ENCODE measurements around the gene ABHD2. TPM values are rescaled to one million over a fixed set of nuclear protein-coding genes. Genes with fewer than 3 reads are reported as not detected.
"Not testable (repeated sequence)": the region's sequence is repeated elsewhere in the genome, so short reads cannot be mapped to it uniquely, and the experiment has no call there.

The ABHD2 gene
- total and polyA plus RNA-seq, 4 donors = 9.1 to 221 (median 82.5) TPM

DNA sequence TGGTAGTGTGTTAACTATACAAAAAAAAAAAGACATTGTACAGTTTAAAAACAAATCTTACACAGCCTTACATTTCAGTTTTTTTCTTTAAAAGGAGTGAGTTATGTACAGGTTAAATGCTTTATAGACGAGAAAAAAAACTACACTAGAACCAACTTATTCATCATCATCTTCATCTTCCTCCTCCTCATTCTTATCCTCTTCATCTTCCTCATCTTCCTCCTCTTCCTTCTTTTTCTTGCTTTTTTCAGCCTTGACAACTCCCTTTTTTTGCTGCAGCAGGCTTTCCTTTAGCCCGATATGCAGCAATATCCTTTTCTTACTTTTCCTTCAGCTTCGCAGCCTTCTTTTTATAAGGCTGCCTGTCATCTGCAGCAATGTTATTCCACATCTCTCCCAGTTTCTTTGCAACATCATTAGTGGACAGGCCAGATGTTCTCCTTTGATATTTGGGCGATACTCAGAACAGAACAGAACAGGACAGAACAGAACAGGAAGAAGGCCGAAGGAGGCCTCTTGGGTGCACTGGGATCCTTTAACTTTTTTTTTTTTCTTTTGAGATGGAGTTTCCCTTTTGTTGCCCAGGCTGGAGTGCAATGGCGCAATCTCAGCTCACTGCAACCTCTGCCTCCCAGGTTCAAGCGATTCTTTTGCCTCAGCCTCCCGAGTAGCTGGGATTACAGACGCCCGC is 47.3 kb downstream of the ABHD2 start:
- not testable (repeated sequence) for H3K4me3 ChIP-seq (ENCODE audit: low read length in 2 of 2); H3K9me3 ChIP-seq (ENCODE audit: control insufficient read depth, low read length); ATAC-seq (ENCODE audit: low FRiP score); H3K27me3 ChIP-seq (ENCODE audit: control insufficient read depth in 1 of 2, insufficient read depth in 2 of 2, low read length in 1 of 2); DNase-seq; H3K36me3 ChIP-seq (ENCODE audit: control insufficient read depth in 1 of 2, insufficient read depth in 2 of 2, low read length in 1 of 2); H3K27ac ChIP-seq (ENCODE audit: low read depth in 1 of 2, low read length in 2 of 2)
- peaks cover 2 to 11% of the 10 kb centered on the region in 2 donors for H3K4me1 ChIP-seq (ENCODE audit: control insufficient read depth in 1 of 2, insufficient read depth in 2 of 2, low read length in 2 of 2)
- 91 to 94% methylated on average over 10 of the region's 10 CpGs for WGBS, 2 donors
- intact Hi-C loops (cut with DNase I) = loop anchor here (5.0 kb wide), 2 partner anchors 33 to 37 kb away; no protein-coding TSS in a partner anchor

DNA sequence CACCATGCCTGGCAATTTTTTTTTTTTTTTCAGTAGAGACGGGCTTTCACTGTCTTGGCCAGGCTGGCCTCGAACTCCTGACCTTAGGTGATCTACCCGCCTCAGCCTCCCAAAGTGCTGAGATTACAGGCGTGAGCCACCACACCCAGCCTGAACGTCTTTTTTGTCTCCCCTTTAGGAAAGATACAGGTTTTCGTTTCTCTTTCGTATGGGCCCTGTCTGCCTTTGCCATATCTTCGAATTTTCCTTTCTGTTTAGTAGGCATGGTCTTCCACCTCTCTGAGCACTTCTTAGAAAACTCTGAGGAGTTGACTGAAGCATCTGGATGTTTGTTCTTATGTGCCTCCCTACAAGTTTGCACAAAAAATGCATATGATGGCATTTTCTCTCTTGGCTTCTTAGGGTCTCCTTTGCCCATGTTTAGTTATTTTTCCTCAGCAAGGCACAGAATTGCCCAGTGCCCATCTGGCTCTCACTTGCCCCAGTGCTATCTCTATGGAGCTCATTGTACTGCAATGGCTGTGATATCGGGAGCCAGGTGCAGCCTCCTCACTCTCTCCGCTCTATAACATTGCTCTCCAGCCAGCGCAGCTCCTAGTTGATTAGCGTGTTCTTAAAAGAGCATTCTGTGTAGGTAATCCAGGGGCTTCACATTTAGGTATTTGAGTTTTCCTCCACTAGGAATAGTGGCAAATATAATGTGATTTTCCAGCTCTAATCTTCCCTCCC is 48.0 kb downstream of the ABHD2 start:
- intact Hi-C loops (cut with DNase I) = loop anchor here (5.0 kb wide), 2 partner anchors 34 to 36 kb away; no protein-coding TSS in a partner anchor
- no peaks in the 10 kb centered on the region for H3K9me3 ChIP-seq (ENCODE audit: control insufficient read depth, low read length)
- H3K4me1 ChIP-seq (ENCODE audit: control insufficient read depth in 1 of 2, insufficient read depth in 2 of 2, low read length in 2 of 2) = peaks cover 3 to 11% of the 10 kb centered on the region in 2 donors
- H3K36me3 ChIP-seq (ENCODE audit: control insufficient read depth in 1 of 2, insufficient read depth in 2 of 2, low read length in 1 of 2) = no peaks in the 10 kb centered on the region
- 95 to 96% methylated on average over 12 of the region's 12 CpGs for WGBS, 2 donors
- ATAC-seq (ENCODE audit: low FRiP score) (no peak), DNase-seq (no peak)
- no peak overlapping the region for H3K4me3 ChIP-seq (ENCODE audit: low read length in 2 of 2)
- H3K27ac ChIP-seq (ENCODE audit: low read depth in 1 of 2, low read length in 2 of 2) = peak overlapping the region; percentile 73 to 100
- H3K27me3 ChIP-seq (ENCODE audit: control insufficient read depth in 1 of 2, insufficient read depth in 2 of 2, low read length in 1 of 2) = no peaks in the 10 kb centered on the region

DNA sequence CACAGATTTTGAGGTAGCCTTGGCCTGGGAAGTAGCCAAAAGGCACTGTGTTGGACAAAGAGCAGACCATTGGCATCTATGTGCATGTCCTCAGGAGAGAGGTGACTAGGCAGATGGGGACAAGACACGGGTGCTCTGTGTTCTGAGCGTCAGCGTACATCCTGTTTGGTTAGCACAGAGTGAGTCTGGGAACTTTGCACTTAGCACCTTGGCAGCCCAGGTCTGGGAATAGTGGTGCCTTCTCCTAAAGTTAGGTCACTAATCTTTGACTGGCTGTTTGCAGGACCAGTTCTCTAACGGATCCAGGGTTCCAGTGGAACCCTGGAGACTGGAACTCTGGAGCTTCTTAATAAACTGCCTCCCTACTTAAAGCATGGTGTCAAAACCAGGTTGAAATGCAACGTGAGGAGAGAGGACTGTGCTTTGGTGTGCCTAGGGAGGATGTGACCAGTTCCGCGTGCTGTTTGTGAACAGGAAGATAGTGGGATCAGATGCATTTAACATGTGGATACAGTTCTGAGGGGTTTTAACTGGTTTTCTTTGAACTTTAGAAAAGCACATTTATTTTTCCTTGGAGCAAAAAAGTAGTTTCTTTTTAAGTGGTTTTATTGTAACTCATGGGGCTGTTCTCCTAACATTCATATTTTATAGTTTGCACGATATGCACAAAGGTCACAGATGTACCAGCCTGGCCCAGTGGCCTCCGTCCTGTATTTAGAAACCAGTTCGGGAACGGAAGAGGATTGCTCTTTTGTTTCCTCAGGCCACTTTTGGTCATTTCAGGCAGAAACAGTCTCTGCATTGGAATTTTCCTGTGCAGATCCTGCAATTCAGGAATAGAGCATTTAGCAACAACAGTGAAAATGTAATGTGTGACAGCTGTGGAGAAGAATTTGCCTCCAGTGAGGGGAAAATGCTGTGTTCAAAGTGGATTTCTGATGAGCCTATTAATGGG is 48.8 kb downstream of the ABHD2 start:
- peak overlapping the region; percentile 73 to 100 for H3K27ac ChIP-seq (ENCODE audit: low read depth in 1 of 2, low read length in 2 of 2)
- peaks cover 3 to 11% of the 10 kb centered on the region in 2 donors for H3K4me1 ChIP-seq (ENCODE audit: control insufficient read depth in 1 of 2, insufficient read depth in 2 of 2, low read length in 2 of 2)
- intact Hi-C loops (cut with DNase I) = loop anchor here (5.0 kb wide), 2 partner anchors 35 kb away; no protein-coding TSS in a partner anchor
- H3K9me3 ChIP-seq (ENCODE audit: control insufficient read depth, low read length) = no peaks in the 10 kb centered on the region
- 23 to 29% methylated on average over 11 of the region's 11 CpGs for WGBS, 2 donors
- H3K4me3 ChIP-seq (ENCODE audit: low read length in 2 of 2) = no peak overlapping the region
- DNase-seq (no peak), ATAC-seq (ENCODE audit: low FRiP score) (peak; percentile 23)
- no peaks in the 10 kb centered on the region for H3K27me3 ChIP-seq (ENCODE audit: control insufficient read depth in 1 of 2, insufficient read depth in 2 of 2, low read length in 1 of 2)
- H3K36me3 ChIP-seq (ENCODE audit: control insufficient read depth in 1 of 2, insufficient read depth in 2 of 2, low read length in 1 of 2) = no peaks in the 10 kb centered on the region

DNA sequence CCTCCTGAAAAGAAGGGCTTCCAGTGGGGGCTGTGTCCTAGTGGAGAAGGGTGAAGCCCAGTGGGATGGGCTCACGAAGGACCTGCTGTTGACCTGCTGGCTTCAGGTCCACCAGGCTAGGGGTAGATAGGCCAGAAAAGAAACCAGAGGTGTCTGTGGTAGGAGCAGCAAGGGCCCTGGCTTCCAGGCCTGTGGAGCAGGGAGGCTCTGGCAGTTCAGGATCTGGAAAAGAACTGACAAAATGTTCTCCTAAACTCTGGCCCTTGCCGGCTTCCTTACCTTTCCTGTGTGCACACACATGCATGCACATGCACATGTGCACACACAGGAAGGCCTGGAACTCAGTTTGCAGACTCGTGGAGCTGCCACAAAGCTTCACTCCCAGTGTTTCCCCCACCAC is 49.7 kb downstream of the ABHD2 start:
- 46 to 57% methylated on average over 3 of the region's 3 CpGs for WGBS, 2 donors
- Histone ChIP-seq H3K36me3 (ENCODE audit: control insufficient read depth in 1 of 2, insufficient read depth in 2 of 2, low read length in 1 of 2) (no peaks in the 10 kb centered on the region), H3K4me3 (ENCODE audit: low read length in 2 of 2) (no peak overlapping the region), H3K27ac (ENCODE audit: low read depth in 1 of 2, low read length in 2 of 2) (peak overlapping the region; percentile 91 to 99), H3K9me3 (ENCODE audit: control insufficient read depth, low read length) (no peaks in the 10 kb centered on the region), H3K27me3 (ENCODE audit: control insufficient read depth in 1 of 2, insufficient read depth in 2 of 2, low read length in 1 of 2) (no peaks in the 10 kb centered on the region), H3K4me1 (ENCODE audit: control insufficient read depth in 1 of 2, insufficient read depth in 2 of 2, low read length in 2 of 2) (peaks cover 3 to 8% of the 10 kb centered on the region in 2 donors)
- ATAC-seq (ENCODE audit: low FRiP score) (no peak), DNase-seq (no peak)
- intact Hi-C loops (cut with DNase I) = loop anchor here (5.0 kb wide), 2 partner anchors 34 to 36 kb away; no protein-coding TSS in a partner anchor

DNA sequence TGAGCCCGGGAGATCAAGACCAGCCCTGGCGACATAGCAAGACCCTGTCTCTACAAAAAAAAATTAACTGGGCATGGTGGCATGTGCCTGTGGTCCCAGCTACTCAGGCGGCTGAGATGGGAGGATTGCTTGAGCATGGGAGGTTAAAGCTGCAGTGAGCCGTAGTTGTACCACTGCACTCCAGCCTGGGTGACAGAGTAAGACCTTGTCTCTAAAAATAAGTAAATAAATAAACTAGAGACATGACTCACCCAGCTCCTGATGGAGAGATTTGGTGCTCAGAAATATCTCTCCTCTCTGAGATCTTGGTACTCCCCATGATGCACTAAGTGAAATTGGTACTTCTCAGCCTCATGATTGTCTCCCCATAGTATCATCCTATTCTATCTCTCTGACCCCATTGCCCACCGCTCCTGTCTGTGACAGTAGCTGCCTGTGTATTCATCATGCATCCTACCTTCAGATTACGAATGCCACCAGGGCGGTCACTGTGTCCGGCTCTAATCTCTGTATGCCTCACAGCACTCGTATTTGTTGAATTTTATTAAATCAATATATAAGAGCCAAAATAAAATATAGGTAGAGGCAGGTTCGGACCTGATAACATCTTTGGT is 50.9 kb downstream of the ABHD2 start:
- no peaks in the 10 kb centered on the region for H3K9me3 ChIP-seq (ENCODE audit: control insufficient read depth, low read length)
- H3K4me3 ChIP-seq (ENCODE audit: low read length in 2 of 2) = no peak overlapping the region
- H3K27ac ChIP-seq (ENCODE audit: low read depth in 1 of 2, low read length in 2 of 2) = peak overlapping the region; percentile 61 to 97
- no peak for DNase-seq
- H3K4me1 ChIP-seq (ENCODE audit: control insufficient read depth in 1 of 2, insufficient read depth in 2 of 2, low read length in 2 of 2) = peaks cover 3 to 7% of the 10 kb centered on the region in 2 donors
- no peaks in the 10 kb centered on the region for H3K27me3 ChIP-seq (ENCODE audit: control insufficient read depth in 1 of 2, insufficient read depth in 2 of 2, low read length in 1 of 2)
- H3K36me3 ChIP-seq (ENCODE audit: control insufficient read depth in 1 of 2, insufficient read depth in 2 of 2, low read length in 1 of 2) = no peaks in the 10 kb centered on the region
- intact Hi-C loops (cut with DNase I) = loop anchor here (5.0 kb wide), 2 partner anchors 33 to 37 kb away; no protein-coding TSS in a partner anchor
- 66 to 67% methylated on average over 10 of the region's 10 CpGs for WGBS, 2 donors
- ATAC-seq (ENCODE audit: low FRiP score) = peak; percentile 51

DNA sequence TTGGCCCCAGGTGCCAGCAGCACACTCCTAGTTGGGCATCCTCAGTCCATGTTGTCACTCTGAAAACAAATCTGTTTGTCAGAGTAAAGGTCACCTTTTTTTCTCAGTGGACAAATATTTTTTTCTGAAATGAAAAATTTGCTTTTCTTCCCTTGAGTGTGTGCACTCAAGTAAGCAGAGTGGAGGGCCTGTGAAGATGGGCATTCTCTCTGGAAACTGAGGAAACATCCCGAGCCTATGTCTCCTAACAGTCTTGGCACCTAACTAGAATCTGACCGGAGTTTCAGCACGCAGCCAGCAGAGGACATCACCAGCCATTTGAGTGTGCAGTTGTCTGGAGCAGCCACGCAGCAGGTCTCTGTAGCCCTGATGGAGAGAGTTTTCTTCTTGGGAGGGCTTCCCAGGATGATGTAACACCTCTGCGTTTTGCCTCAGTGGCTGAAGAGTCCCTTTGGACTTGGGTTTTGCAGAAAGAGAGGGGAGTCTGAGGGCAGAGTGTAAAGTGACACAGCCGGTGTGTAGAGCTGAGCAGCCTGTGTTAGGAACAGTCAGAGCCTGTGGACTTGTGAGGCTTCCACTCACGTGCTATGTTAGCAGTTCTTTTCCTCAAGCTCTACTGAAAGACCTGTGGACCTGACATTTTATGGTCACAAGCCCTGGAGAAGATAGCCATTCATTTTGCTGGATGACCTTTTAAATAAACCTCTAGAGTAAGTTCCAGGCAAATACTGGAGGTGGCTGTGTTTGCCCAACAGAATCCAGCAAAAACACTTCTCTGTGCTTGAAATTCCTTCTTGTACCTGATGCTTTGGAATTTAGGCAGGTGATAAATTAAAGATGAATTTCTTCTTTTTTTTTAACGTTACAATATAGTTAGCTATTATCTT is 51.6 kb downstream of the ABHD2 start:
- Histone ChIP-seq H3K9me3 (ENCODE audit: control insufficient read depth, low read length) (no peaks in the 10 kb centered on the region), H3K36me3 (ENCODE audit: control insufficient read depth in 1 of 2, insufficient read depth in 2 of 2, low read length in 1 of 2) (no peaks in the 10 kb centered on the region), H3K27ac (ENCODE audit: low read depth in 1 of 2, low read length in 2 of 2) (peak overlapping the region; percentile 53 to 97), H3K27me3 (ENCODE audit: control insufficient read depth in 1 of 2, insufficient read depth in 2 of 2, low read length in 1 of 2) (no peaks in the 10 kb centered on the region), H3K4me1 (ENCODE audit: control insufficient read depth in 1 of 2, insufficient read depth in 2 of 2, low read length in 2 of 2) (peaks cover 3 to 7% of the 10 kb centered on the region in 2 donors), H3K4me3 (ENCODE audit: low read length in 2 of 2) (no peak overlapping the region)
- intact Hi-C loops (cut with DNase I) = loop anchor here (5.0 kb wide), 2 partner anchors 32 to 38 kb away; no protein-coding TSS in a partner anchor
- WGBS, 2 donors = 19 to 21% methylated on average over 8 of the region's 8 CpGs
- DNase-seq (no peak), ATAC-seq (ENCODE audit: low FRiP score) (peak; percentile 33)

DNA sequence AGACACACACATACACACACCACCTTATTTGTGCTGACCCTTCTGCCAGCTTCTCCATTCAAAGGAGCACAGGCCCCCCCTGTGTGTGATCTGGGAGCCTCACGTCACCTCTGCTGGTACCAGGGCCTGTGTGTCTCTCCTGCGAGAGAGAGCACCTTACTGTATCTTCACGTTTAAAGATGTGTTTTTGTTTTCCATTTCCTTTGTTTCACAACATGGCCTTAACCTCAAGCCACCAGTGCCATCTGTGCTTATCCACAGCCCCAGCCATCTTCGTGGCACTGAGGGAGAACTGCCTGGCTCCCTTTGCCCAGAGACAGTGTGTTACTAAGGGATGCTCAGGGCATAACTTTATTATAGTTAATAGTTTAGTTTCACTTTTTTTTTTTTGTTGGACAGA is 52.3 kb downstream of the ABHD2 start:
- Histone ChIP-seq H3K9me3 (ENCODE audit: control insufficient read depth, low read length) (no peaks in the 10 kb centered on the region), H3K27me3 (ENCODE audit: control insufficient read depth in 1 of 2, insufficient read depth in 2 of 2, low read length in 1 of 2) (no peaks in the 10 kb centered on the region), H3K4me1 (ENCODE audit: control insufficient read depth in 1 of 2, insufficient read depth in 2 of 2, low read length in 2 of 2) (peaks cover 3 to 7% of the 10 kb centered on the region in 2 donors), H3K4me3 (ENCODE audit: low read length in 2 of 2) (no peak overlapping the region), H3K27ac (ENCODE audit: low read depth in 1 of 2, low read length in 2 of 2) (peak overlapping the region; percentile 53 to 69), H3K36me3 (ENCODE audit: control insufficient read depth in 1 of 2, insufficient read depth in 2 of 2, low read length in 1 of 2) (no peaks in the 10 kb centered on the region)
- DNase-seq (no peak), ATAC-seq (ENCODE audit: low FRiP score) (no peak)
- 71 to 81% methylated on average over 4 of the region's 4 CpGs for WGBS, 2 donors
- intact Hi-C loops (cut with DNase I) = no loop called here

Data from aorta (tissue), 5 donors.